Nephron (organoid): Measurements from ENCODE around the gene BRAF.

Experiments
- H3K27ac Mint-ChIP-seq, 3 experiments: 2 replicates each; pipeline ENCODE4 v1.8.0; 2020; ENCODE audit warnings: mixed read lengths in 3 of 3, mild to moderate bottlenecking in 2 of 3, moderate library complexity in 1 of 3
- H3K27me3 Mint-ChIP-seq: 2 replicates; pipeline ENCODE4 v1.8.0; 2021; ENCODE audit warnings: low read depth, mild to moderate bottlenecking, moderate library complexity, mixed read lengths
- H3K36me3 Mint-ChIP-seq: 2 replicates; pipeline ENCODE4 v1.8.0; 2020; ENCODE audit warnings: low read depth, mixed read lengths
- H3K4me1 Mint-ChIP-seq: 2 replicates; pipeline ENCODE4 v1.8.0; 2020; ENCODE audit warnings: mixed read lengths
- H3K4me3 Mint-ChIP-seq, 3 experiments: 2 replicates each; pipeline ENCODE4 v1.8.0; 2020; ENCODE audit warnings: mild to moderate bottlenecking in 3 of 3, mixed read lengths in 3 of 3, moderate library complexity in 2 of 3
- H3K9me3 Mint-ChIP-seq: 2 replicates; pipeline ENCODE4 v1.8.0; 2020; ENCODE audit warnings: mixed read lengths
- TF ChIP-seq, protein P1 (sequence below), 3 experiments: fragments of 200-600 bp; sonication (generic); IDR thresholded peaks; one replicate each; pipeline ENCODE4 v1.5.0; 2021; ENCODE audit warnings: antibody characterized with exemption in 3 of 3; ENCODE audit not compliant: unreplicated experiment in 3 of 3

BRAF gene

DNA sequence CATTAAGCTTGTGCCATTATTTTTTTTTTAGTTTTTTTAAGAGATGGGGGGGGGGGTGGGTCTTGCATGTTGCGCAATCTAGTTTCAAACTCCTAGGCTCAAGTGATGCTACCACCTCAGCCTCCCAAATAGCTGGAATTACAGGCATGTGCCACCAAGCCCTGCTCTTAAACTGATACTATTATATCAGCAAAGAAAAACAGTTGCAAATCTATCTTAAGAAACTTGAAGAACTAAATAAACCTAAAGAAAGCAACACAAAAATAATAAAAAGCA, 47.5 kb downstream of the BRAF start:
- H3K4me3 Mint-ChIP-seq, result no peak overlapping the region
- peaks cover 66% of the 10 kb centered on the region for H3K36me3 Mint-ChIP-seq
- no peak overlapping the region for H3K27ac Mint-ChIP-seq
- H3K27me3 Mint-ChIP-seq, result no peaks in the 10 kb centered on the region
- TF ChIP-seq, protein P1, sequence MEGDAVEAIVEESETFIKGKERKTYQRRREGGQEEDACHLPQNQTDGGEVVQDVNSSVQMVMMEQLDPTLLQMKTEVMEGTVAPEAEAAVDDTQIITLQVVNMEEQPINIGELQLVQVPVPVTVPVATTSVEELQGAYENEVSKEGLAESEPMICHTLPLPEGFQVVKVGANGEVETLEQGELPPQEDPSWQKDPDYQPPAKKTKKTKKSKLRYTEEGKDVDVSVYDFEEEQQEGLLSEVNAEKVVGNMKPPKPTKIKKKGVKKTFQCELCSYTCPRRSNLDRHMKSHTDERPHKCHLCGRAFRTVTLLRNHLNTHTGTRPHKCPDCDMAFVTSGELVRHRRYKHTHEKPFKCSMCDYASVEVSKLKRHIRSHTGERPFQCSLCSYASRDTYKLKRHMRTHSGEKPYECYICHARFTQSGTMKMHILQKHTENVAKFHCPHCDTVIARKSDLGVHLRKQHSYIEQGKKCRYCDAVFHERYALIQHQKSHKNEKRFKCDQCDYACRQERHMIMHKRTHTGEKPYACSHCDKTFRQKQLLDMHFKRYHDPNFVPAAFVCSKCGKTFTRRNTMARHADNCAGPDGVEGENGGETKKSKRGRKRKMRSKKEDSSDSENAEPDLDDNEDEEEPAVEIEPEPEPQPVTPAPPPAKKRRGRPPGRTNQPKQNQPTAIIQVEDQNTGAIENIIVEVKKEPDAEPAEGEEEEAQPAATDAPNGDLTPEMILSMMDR (IDR thresholded peaks at IDR 0.05; ENCODE audit: unreplicated experiment in 3 of 3), result no peak
- no peaks in the 10 kb centered on the region for H3K4me1 Mint-ChIP-seq
- H3K9me3 Mint-ChIP-seq, result peaks cover 33% of the 10 kb centered on the region

DNA sequence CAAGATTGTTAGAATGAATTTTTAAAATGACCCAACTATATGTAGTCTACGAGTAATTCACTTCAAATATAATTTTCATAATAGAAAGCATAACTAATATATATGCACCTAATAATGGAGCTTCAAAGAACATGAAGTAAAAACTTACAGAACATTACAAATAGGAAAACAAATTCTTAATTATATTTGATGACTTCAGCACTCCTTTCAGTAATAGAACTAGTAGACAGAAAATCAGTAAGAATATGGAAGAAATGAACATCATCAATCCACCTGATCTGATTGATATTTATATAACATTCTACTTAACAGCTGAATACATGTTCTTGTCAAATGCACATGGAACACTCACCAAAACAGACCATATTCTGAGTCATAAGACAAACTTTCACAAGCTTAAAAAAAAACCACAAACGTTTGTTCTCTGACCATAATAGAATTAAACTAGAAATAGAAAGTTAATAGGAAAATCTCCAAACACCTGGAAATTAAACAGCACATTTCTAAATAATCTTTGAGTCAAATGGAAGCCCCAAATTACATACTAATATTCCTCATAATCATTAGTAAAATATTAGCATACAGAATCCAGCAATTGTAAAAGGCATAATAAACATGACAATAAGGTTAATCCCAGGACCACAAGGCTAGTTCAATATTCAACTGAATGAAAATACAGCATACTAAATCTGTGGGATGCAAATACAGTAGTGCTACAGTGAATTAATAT, 48.0 kb downstream of the BRAF start:
- H3K27ac Mint-ChIP-seq, result no peak overlapping the region
- peaks cover 33% of the 10 kb centered on the region for H3K9me3 Mint-ChIP-seq
- TF ChIP-seq, protein P1 (IDR thresholded peaks at IDR 0.05; ENCODE audit: unreplicated experiment in 3 of 3), result no peak
- H3K27me3 Mint-ChIP-seq, result no peaks in the 10 kb centered on the region
- peaks cover 65% of the 10 kb centered on the region for H3K36me3 Mint-ChIP-seq
- no peak overlapping the region for H3K4me3 Mint-ChIP-seq
- no peaks in the 10 kb centered on the region for H3K4me1 Mint-ChIP-seq

DNA sequence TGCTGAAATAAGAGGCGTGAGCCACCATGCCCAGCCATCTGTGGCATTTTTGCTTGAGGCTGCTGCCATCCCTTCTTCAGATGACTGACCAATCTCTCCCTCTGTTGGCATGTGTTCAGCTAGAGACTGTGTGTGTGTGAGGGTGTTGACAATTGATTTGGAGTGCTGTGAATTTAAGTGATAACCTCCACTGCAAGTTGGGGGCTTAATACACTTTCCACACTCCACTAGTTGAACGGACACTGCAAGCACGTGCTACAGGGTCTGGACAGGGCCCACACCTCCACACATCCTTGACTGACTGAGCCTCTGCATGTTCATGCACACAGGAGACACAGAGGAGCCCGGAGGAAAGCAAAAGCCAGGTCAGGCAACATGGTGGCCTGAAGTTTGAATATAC, 51.3 kb downstream of the BRAF start:
- TF ChIP-seq, protein P1 (IDR thresholded peaks at IDR 0.05; ENCODE audit: unreplicated experiment in 3 of 3), result no peak
- Mint-ChIP-seq H3K36me3 (peaks cover 43% of the 10 kb centered on the region), H3K27me3 (no peaks in the 10 kb centered on the region), H3K27ac (no peak overlapping the region), H3K4me3 (no peak overlapping the region), H3K4me1 (no peaks in the 10 kb centered on the region), H3K9me3 (peaks cover 20% of the 10 kb centered on the region)

DNA sequence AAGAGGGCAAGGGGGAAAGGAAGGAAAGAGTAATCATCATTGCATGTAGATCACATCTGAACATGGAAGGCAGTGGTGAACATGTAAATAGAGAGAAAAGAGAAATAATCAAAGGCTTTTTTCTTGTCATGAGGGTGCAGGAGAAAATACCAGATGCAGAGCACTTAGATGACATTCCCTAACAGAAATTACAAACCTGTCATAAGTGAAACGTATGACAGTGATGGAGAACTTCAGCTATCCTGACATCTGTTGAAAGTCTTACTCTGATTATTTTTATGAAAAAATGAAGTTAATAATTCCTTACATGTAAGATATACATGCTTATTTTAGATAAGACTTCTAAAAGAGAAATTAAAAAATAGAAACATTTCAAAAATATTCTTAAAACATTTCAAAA, 54.7 kb downstream of the BRAF start:
- TF ChIP-seq, protein P1 (IDR thresholded peaks at IDR 0.05; ENCODE audit: unreplicated experiment in 3 of 3), result no peak
- H3K27me3 Mint-ChIP-seq, result no peaks in the 10 kb centered on the region
- peaks cover 3% of the 10 kb centered on the region for H3K9me3 Mint-ChIP-seq
- H3K27ac Mint-ChIP-seq, result no peak overlapping the region
- peaks cover 29% of the 10 kb centered on the region for H3K36me3 Mint-ChIP-seq
- no peak overlapping the region for H3K4me3 Mint-ChIP-seq
- H3K4me1 Mint-ChIP-seq, result no peaks in the 10 kb centered on the region

DNA sequence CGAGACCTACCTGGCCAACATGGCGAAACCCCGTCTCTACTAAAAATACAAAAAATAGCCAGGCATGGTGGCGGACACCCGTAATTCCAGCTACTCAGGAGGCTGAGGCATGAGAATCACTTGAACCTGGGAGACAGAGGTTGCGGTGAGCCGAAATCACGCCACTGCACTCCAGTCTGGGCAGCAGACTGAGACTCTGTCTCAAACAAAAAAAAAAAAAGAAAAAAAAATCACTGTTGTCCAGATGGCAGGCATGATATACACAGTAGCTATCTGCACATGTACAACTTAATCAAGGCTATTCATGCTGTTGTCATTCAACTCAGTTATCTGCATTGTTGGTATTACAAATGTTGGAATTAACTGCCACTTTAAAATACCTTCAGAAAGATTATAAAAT, 55.3 kb downstream of the BRAF start:
- H3K27ac Mint-ChIP-seq, result no peak overlapping the region
- peaks cover 28% of the 10 kb centered on the region for H3K36me3 Mint-ChIP-seq
- H3K9me3 Mint-ChIP-seq, result peaks cover 4% of the 10 kb centered on the region
- H3K27me3 Mint-ChIP-seq, result no peaks in the 10 kb centered on the region
- no peaks in the 10 kb centered on the region for H3K4me1 Mint-ChIP-seq
- TF ChIP-seq, protein P1 (IDR thresholded peaks at IDR 0.05; ENCODE audit: unreplicated experiment in 3 of 3), result no peak
- H3K4me3 Mint-ChIP-seq, result no peak overlapping the region
